ENCODE data around the gene SERTAD1. TPM values are rescaled to one million over a fixed set of nuclear protein-coding genes. Genes with fewer than 3 reads are reported as not detected.

SERTAD1 gene
- polyA plus RNA-seq, 3 donors = 21.0 to 55.9 (median 21.6) TPM

- peak overlapping the region; percentile 58 to 90 (median 90) for H3K4me3 ChIP-seq (replicated peaks in 1 of 3; ENCODE audit: low read depth in 2 of 3, low read length in 3 of 3)
- H3K79me2 ChIP-seq (ENCODE audit: insufficient read depth, low read length) = peaks cover 37% of the 10 kb centered on the region
- TF ChIP-seq, protein P1, sequence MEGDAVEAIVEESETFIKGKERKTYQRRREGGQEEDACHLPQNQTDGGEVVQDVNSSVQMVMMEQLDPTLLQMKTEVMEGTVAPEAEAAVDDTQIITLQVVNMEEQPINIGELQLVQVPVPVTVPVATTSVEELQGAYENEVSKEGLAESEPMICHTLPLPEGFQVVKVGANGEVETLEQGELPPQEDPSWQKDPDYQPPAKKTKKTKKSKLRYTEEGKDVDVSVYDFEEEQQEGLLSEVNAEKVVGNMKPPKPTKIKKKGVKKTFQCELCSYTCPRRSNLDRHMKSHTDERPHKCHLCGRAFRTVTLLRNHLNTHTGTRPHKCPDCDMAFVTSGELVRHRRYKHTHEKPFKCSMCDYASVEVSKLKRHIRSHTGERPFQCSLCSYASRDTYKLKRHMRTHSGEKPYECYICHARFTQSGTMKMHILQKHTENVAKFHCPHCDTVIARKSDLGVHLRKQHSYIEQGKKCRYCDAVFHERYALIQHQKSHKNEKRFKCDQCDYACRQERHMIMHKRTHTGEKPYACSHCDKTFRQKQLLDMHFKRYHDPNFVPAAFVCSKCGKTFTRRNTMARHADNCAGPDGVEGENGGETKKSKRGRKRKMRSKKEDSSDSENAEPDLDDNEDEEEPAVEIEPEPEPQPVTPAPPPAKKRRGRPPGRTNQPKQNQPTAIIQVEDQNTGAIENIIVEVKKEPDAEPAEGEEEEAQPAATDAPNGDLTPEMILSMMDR (IDR thresholded peaks at IDR 0.05) = peak; percentile 94
- Mint-ChIP-seq H3K9me3 (no peaks in the 10 kb centered on the region), H3K4me3 (peak overlapping the region; percentile 87 to 91), H3K4me1 (peaks cover 44% of the 10 kb centered on the region), H3K27ac (peak overlapping the region; percentile 89 to 95 (median 93)), H3K36me3 (peaks cover 14 to 15% of the 10 kb centered on the region in 2 donors), H3K27me3 (ENCODE audit: low read depth in 3 of 3) (peaks cover 1 to 6% (median 1%) of the 10 kb centered on the region in 3 donors)
- peak; percentile 80 to 89 (median 86) for DNase-seq
- H3K4me2 ChIP-seq (replicated peaks; ENCODE audit: extremely low read depth, low read length, poor library complexity, severe bottlenecking) = peak overlapping the region; percentile 71
- intact Hi-C loops (cut with micrococcal nuclease) = loop anchor here (1.0 to 10.0 kb wide), 3 partner anchors 23 to 116 kb away; partner anchors contain the start of genes BLVRB (in 1 of the 2) and SERTAD3 (in 1 of the 2)
- peaks cover 12 to 13% of the 10 kb centered on the region in 2 donors for H3K36me3 ChIP-seq (replicated peaks in 1 of 2; ENCODE audit: control insufficient read depth in 1 of 2, insufficient read depth in 2 of 2, low read length in 2 of 2)
- peaks cover 22% of the 10 kb centered on the region for H4K20me1 ChIP-seq (ENCODE audit: insufficient read depth, low read length)
- peak overlapping the region; percentile 68 for H2AFZ ChIP-seq (ENCODE audit: insufficient read depth, low read depth, low read length, poor library complexity, severe bottlenecking)
- 2% methylated on average over 53 of the region's 56 CpGs for WGBS (ENCODE audit: insufficient coverage)
- no peaks in the 10 kb centered on the region for H3K27me3 ChIP-seq (ENCODE audit: control insufficient read depth in 2 of 2, insufficient read depth in 2 of 2, low read length in 2 of 2)
- H3K9ac ChIP-seq (ENCODE audit: insufficient read depth, low read length, poor library complexity, severe bottlenecking) = peak overlapping the region; percentile 85
- peak overlapping the region; percentile 88 to 90 for H3K27ac ChIP-seq (ENCODE audit: low read depth in 1 of 2, low read length in 2 of 2)
- H3K4me1 ChIP-seq (ENCODE audit: control insufficient read depth in 1 of 2, insufficient read depth in 2 of 2, low read length in 2 of 2) = peaks cover 33 to 50% of the 10 kb centered on the region in 2 donors
- no peaks in the 10 kb centered on the region for H3K9me3 ChIP-seq (replicated peaks in 1 of 2; ENCODE audit: control insufficient read depth in 1 of 2, insufficient read depth in 1 of 2, low read length in 2 of 2)
Observed at GRCh38 chr19:40420766-40421765, 4.7 kb downstream of the SERTAD1 start.

- peaks cover 37% of the 10 kb centered on the region for H3K79me2 ChIP-seq (ENCODE audit: insufficient read depth, low read length)
- peak overlapping the region; percentile 87 to 91 for H3K4me3 Mint-ChIP-seq
- DNase-seq = no peak
- H3K4me1 Mint-ChIP-seq = peaks cover 50% of the 10 kb centered on the region
- peaks cover 0 to 3% (median 0%) of the 10 kb centered on the region in 7 donors for H3K9me3 Mint-ChIP-seq
- H3K9me3 ChIP-seq (replicated peaks in 1 of 2; ENCODE audit: control insufficient read depth in 1 of 2, insufficient read depth in 1 of 2, low read length in 2 of 2) = no peaks in the 10 kb centered on the region
- H3K36me3 ChIP-seq (replicated peaks in 1 of 2; ENCODE audit: control insufficient read depth in 1 of 2, insufficient read depth in 2 of 2, low read length in 2 of 2) = peaks cover 12 to 13% of the 10 kb centered on the region in 2 donors
- H3K4me1 ChIP-seq (ENCODE audit: control insufficient read depth in 1 of 2, insufficient read depth in 2 of 2, low read length in 2 of 2) = peaks cover 40 to 55% of the 10 kb centered on the region in 2 donors
- intact Hi-C loops (cut with micrococcal nuclease) = loop anchor here (1.0 to 10.0 kb wide), 3 partner anchors 24 to 116 kb away; partner anchors contain the start of genes BLVRB (in 1 of the 2) and SERTAD3 (in 1 of the 2)
- H3K27ac Mint-ChIP-seq = peak overlapping the region; percentile 89 to 95 (median 93)
- H3K27me3 Mint-ChIP-seq (ENCODE audit: low read depth in 3 of 3) = peaks cover 1 to 6% (median 4%) of the 10 kb centered on the region in 3 donors
- H3K9ac ChIP-seq (ENCODE audit: insufficient read depth, low read length, poor library complexity, severe bottlenecking) = peak overlapping the region; percentile 85
- peak overlapping the region; percentile 71 for H3K4me2 ChIP-seq (replicated peaks; ENCODE audit: extremely low read depth, low read length, poor library complexity, severe bottlenecking)
- 63% methylated on average over 13 of the region's 14 CpGs for WGBS (ENCODE audit: insufficient coverage)
- H4K20me1 ChIP-seq (ENCODE audit: insufficient read depth, low read length) = peaks cover 22% of the 10 kb centered on the region
- peak overlapping the region; percentile 58 to 90 (median 90) for H3K4me3 ChIP-seq (replicated peaks in 1 of 3; ENCODE audit: low read depth in 2 of 3, low read length in 3 of 3)
- peaks cover 14 to 15% of the 10 kb centered on the region in 2 donors for H3K36me3 Mint-ChIP-seq
- H3K27me3 ChIP-seq (ENCODE audit: control insufficient read depth in 2 of 2, insufficient read depth in 2 of 2, low read length in 2 of 2) = no peaks in the 10 kb centered on the region
- H3K27ac ChIP-seq (ENCODE audit: low read depth in 1 of 2, low read length in 2 of 2) = peak overlapping the region; percentile 88 to 90
- TF ChIP-seq, protein P1 (IDR thresholded peaks at IDR 0.05) = no peak
- H2AFZ ChIP-seq (ENCODE audit: insufficient read depth, low read depth, low read length, poor library complexity, severe bottlenecking) = peak overlapping the region; percentile 68
Observed at GRCh38 chr19:40420451-40420765, 5.4 kb downstream of the SERTAD1 start.
